ENCODE data around the gene EPSTI1.

DNA sequence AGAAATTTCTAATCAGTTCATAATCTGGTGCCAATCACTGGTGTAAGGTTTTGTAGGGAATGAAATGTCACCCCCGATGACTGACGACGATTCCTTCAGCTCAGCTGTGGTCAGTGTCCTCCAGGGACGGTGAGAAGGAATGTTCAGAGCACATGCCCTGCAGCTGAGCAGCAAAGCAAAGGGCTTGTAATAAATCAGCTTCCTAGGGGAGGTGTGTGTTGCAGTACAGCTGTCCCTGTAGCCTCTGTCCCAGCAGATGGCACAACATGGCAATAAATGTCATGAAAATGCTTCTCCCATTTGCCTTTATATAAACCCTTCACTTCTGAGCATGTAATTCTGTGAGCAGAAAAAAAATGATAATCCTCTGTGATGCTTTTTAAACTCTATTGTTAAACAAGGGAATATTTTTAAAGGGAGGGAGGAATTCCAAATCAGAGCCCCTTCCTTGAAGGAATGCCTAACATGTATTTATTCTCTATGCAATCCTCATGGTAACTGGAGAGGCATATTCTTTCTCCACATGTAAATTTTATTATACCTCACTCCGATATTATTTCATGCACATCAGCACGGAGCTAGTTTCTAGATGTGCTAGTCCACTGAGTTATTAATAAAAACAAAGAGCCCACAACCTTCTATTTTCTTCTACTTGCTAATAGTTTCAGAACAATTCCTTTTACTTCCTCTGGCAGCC is 108.1 kb downstream of the EPSTI1 start:
- TF ChIP-seq, protein P1, sequence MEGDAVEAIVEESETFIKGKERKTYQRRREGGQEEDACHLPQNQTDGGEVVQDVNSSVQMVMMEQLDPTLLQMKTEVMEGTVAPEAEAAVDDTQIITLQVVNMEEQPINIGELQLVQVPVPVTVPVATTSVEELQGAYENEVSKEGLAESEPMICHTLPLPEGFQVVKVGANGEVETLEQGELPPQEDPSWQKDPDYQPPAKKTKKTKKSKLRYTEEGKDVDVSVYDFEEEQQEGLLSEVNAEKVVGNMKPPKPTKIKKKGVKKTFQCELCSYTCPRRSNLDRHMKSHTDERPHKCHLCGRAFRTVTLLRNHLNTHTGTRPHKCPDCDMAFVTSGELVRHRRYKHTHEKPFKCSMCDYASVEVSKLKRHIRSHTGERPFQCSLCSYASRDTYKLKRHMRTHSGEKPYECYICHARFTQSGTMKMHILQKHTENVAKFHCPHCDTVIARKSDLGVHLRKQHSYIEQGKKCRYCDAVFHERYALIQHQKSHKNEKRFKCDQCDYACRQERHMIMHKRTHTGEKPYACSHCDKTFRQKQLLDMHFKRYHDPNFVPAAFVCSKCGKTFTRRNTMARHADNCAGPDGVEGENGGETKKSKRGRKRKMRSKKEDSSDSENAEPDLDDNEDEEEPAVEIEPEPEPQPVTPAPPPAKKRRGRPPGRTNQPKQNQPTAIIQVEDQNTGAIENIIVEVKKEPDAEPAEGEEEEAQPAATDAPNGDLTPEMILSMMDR (IDR thresholded peaks at IDR 0.05) = peak; percentile 31
- TF ChIP-seq ZFX (IDR thresholded peaks at IDR 0.05; ENCODE audit: borderline replicate concordance) = no peak
